Measurements from ENCODE around the gene ASCC1.

GRCh38 chr10:72164617-72165016 is 51.5 kb downstream of the ASCC1 start:
- TF ChIP-seq CTCF (IDR thresholded peaks at IDR 0.05; ENCODE audit: borderline replicate concordance, extremely low read depth, low read length, poor library complexity, severe bottlenecking) = peak; percentile 52
- no peak for TF ChIP-seq EZH2 (IDR thresholded peaks at IDR 0.05; ENCODE audit: borderline replicate concordance, low read depth, low read length, severe bottlenecking)

All from DND-41 (cell line).